Subcutaneous adipose tissue (tissue), 4 donors: ENCODE data around the gene DLK2. TPM values are rescaled to one million over a fixed set of nuclear protein-coding genes. Genes with fewer than 3 reads are reported as not detected.

Experiments
- CTCF ChIP-seq: fragments of 450-650 bp; IDR thresholded peaks from one replicate; pipeline ENCODE4 v1.5.1; 2016; ENCODE audit warnings: low read depth, mild to moderate bottlenecking, control low read depth, antibody characterized with exemption, moderate library complexity
- total RNA-seq, 4 donors: library from RNA; depleted of rRNA; stranded (reverse); fragments of >200 nt; gene quantifications; one replicate each; pipeline ENCODE4 v1.1.0, GENCODE V29; 2016

Gene DLK2, protein sequence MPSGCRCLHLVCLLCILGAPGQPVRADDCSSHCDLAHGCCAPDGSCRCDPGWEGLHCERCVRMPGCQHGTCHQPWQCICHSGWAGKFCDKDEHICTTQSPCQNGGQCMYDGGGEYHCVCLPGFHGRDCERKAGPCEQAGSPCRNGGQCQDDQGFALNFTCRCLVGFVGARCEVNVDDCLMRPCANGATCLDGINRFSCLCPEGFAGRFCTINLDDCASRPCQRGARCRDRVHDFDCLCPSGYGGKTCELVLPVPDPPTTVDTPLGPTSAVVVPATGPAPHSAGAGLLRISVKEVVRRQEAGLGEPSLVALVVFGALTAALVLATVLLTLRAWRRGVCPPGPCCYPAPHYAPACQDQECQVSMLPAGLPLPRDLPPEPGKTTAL
- total RNA-seq, result not detected

GRCh38 chr6:43455531-43456428, at the start of gene DLK2:
DLK2 (minus strand) TSS chr6:43455548; CDS start chr6:43454825, 723 bp downstream.
- TF ChIP-seq CTCF, result no peak

GRCh38 chr6:43503443-43503842, 48.1 kb upstream of the DLK2 start:
- no peak for TF ChIP-seq CTCF

DNA sequence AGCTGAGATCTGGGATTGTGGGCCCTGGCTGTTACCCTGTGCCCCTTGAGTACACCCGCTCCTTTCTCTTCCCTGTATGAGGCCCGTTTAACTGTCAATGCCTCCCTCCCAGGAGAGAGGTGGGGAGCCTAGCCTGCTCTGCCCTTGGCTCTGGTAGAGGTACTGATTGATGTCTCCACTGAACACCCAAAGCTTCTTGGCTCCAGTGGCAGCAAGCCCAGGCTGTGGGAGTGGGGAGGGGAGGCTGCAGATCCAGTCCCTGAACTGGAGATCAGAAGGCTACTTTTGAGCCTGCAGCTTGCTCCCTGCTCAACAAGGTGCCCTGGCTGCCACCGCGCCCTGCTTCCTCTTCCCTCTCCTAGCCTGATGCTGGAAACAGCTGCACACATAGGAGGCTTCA, 47.3 kb upstream of the DLK2 start:
- TF ChIP-seq CTCF, result no peak

GRCh38 chr6:43500921-43501320, 45.6 kb upstream of the DLK2 start:
- TF ChIP-seq CTCF, result no peak

DNA sequence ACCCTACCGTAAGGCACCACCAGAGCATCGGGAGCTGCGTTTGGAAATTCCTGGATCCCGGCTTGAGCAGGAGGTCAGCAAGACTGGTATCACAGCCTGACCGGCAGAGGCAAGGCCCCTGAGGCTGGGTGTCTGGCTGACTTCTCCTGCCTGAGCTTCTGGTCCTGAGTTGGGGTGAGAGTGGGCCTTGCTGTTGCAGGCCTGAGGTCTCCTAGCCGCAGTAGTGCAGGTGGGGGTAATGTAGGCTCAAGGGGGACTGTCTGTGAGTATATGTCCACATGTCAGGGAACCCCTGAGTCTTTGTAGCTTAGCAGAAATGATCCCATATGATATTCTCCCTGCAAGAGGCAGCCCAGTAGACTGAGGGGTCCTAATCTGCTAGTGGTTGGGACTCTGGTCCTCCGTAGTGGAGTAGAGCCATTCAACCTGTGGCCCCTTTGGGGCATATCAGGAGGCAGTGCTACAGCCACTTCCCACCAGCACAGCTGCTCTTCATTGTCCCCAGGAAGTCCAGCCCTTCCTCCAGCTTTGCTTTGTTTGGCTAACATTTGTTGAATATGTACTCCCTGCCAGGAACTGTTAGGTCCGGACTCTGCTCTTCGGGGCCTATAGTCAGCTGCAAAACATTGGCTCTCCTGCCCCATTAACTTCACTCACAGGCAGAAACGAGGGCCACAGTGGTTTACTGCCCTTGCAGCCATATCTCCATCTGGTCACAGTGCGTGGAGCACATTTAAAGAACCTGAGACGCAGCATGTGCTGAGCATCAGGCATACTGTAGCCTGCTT, 43.9 kb upstream of the DLK2 start:
- TF ChIP-seq CTCF, result no peak

DNA sequence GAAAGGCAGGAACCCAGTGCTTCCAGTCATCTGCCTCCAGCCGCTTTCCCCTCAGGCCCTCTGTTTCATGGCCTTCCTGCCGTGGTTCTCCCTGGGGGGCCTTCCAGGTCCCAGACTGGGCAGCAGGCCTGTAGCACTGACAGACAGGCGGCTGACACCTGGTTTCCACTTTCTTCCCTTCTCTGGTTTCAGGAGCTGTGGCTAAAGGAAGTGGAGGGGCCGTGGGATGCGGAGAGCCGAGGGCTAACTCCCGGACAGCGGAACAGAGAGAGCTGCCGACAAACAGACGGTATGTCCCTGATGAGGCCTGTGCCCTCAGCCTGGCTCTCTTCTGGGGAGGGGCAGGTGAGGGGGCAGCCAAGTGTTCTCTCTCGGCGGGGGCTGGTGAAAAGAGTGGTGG, 42.3 kb upstream of the DLK2 start:
- no peak for TF ChIP-seq CTCF

DNA sequence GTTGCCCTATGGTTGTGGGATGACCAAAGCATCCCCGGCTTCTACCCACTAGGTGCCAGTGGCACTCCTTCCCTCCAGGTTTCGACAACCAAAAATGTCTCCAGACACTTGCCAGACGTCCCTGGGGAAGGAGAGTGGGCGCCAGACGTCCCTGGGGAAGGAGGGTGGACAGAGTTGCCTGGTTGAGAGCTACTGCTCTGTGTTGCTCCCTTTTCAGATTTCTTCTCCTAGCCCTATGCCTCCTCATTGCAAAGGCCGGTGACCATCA, 41.7 kb upstream of the DLK2 start:
- TF ChIP-seq CTCF, result no peak
